H1 (cell line): ENCODE measurements around the gene CTSS. TPM values are rescaled to one million over a fixed set of nuclear protein-coding genes. Genes with fewer than 3 reads are reported as not detected.

Experiments used
- CHD7 ChIP-seq: fragments of 300-600 bp; sonication (generic); IDR thresholded peaks from 2 replicates; pipeline ENCODE4 v1.7.1; 2012; ENCODE audit warnings: low read length, moderate library complexity, mild to moderate bottlenecking, inconsistent platforms; ENCODE audit not compliant: insufficient replicate concordance
- CTBP2 ChIP-seq: IDR thresholded peaks from 2 replicates; pipeline ENCODE4 v1.7.0; 2011; ENCODE audit warnings: borderline replicate concordance, mild to moderate bottlenecking, moderate library complexity, mixed read lengths, low read length; ENCODE audit not compliant: insufficient read depth, insufficient read length
- CTCF ChIP-seq, 3 experiments: IDR thresholded peaks; 1 replicate in 2 of 3; 2 replicates in 1 of 3; pipeline versions ENCODE4 v1.5.1 to v1.6.1; 2011; ENCODE audit warnings: low read length in 3 of 3, mild to moderate bottlenecking in 3 of 3, inconsistent platforms in 2 of 3, low read depth in 1 of 3, moderate library complexity in 1 of 3; ENCODE audit not compliant: insufficient read depth in 1 of 3; ENCODE audit errors: control extremely low read depth in 1 of 3
- PHF8 ChIP-seq: fragments of 200-600 bp; sonication (generic); conservative IDR thresholded peaks from 2 replicates; pipeline ENCODE4 v1.7.1; 2012; ENCODE audit warnings: low read depth, mild to moderate bottlenecking, inconsistent platforms, low read length, moderate library complexity
- POLR2AphosphoS5 ChIP-seq: IDR thresholded peaks from 2 replicates; pipeline ENCODE4 v1.6.1; 2011; ENCODE audit warnings: low read depth, low read length
- YY1 ChIP-seq: IDR thresholded peaks from 2 replicates; pipeline ENCODE4 v1.6.1; 2011; ENCODE audit warnings: low read depth, mild to moderate bottlenecking, low read length
- polyA plus RNA-seq, 7 experiments: library from polyadenylated mRNA; depleted of rRNA in 3 of 7; stranded (reverse) in 5 of 7; unstranded in 2 of 7; fragments of >200 nt in 5 of 7; fragments of 200-250 nt in 2 of 7; gene quantifications; 1 replicate in 5 of 7; 2 replicates in 1 of 7; 4 replicates in 1 of 7; pipeline versions ENCODE4 v1.2.1 to v1.2.3, GENCODE V29; 2011 to 2013; ENCODE audit warnings: missing spikeins in 2 of 7, mixed read lengths in 2 of 7
- total RNA-seq: library from RNA; stranded (reverse); fragmentation: NEBNext Ultra II Directional; extraction: Animal tissue kit (Norgen Biotek cat#: 25700); gene quantifications from 2 replicates; pipeline ENCODE4 v1.2.1, GENCODE V29; 2021

The CTSS gene
- total and polyA plus RNA-seq, 2 of the 8 experiments (the other 6 are each of a cell fraction or from before 2014, with no cell fraction given) = not detected

GRCh38 chr1:150696995-150697927, 68.3 kb downstream of the CTSS start, which contains the start of gene GOLPH3L (continued):
- TF ChIP-seq CHD7 (no peak), CTBP2 (no peak), CTCF (IDR thresholded peaks at IDR 0.05; ENCODE audit: control extremely low read depth in 1 of 3, insufficient read depth in 1 of 3, low read depth in 1 of 3, low read length in 3 of 3) (no peak), POLR2AphosphoS5 (peak; percentile 71), PHF8 (peak; percentile 66), YY1 (no peak)
